HG03039 (cell line): ENCODE results near the gene LRMDA.

Experiments
- ATAC-seq: cut with Tn5 transposase; IDR thresholded peaks from one replicate; pipeline ENCODE4 v1.9.1; 2021; ENCODE audit warnings: mild to moderate bottlenecking, moderate library complexity; ENCODE audit not compliant: unreplicated experiment

The LRMDA gene

GRCh38 chr10:76331742-76332141 lies 900.3 kb downstream of the LRMDA start:
- ATAC-seq, result no peak

- ATAC-seq, result no peak
Observed at GRCh38 chr10:76333326-76333725, 901.9 kb downstream of the LRMDA start.

- no peak for ATAC-seq
Observed at GRCh38 chr10:76333796-76334195, 902.4 kb downstream of the LRMDA start.

DNA sequence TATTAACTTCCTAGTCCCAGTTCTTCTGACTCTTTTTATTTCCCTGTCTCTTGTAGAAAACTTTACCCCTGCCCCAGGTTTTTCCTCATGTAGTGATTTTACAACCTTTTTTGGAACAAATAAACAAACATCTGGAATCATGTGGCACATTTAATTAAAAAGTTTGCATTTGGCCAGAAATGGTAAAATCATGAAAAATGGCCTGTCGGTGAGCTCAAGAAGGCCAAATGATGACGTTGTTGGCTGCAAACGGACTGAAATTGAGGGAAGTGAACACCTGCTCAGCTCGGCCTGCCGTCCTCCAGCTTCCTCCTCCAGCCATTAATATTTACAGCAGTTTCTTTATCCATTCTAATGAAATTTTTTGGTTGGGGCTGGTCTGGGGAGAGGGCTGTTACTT lies 902.8 kb downstream of the LRMDA start:
- no peak for ATAC-seq

GRCh38 chr10:76336213-76336963 lies 905.0 kb downstream of the LRMDA start:
- no peak for ATAC-seq

DNA sequence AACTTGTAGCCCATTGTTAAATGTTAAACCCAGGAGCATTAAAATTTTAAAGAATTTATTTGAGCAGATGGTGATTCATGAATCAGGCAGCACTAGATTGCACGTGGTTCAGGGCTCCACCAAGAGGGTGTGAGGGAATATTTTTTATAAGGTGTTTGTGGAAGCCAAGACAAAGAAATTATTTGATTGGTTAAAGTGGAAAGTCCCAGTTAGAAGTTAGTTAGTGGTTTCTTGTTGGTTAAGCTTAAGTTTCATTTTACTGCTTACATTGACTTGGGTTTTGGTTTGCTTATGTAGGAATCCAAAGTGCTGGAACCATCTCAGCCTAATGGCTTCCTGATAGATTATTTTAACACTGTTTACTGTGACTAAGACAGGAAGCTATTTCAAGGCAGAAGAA lies 906.2 kb downstream of the LRMDA start:
- ATAC-seq, result no peak

DNA sequence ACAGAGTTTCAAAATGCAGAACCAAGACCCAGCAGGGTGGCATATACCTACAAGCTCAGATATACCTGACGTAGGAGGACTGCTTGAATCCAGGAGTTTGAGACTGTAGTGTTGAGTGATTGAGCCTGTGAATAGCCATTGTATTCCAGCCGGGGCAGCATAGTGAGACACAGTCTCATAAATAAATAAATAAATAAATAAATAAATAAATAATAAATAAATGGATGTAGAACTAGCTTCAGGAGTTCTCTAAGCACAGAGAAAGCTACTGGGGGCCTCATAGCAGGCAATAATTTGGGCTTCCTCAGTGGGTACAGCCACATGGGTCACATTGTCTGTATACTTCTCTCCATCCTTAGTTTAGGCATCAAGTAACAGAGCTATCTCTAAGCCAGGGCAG lies 906.8 kb downstream of the LRMDA start:
- ATAC-seq, result no peak

- ATAC-seq, result no peak
Observed at GRCh38 chr10:76341740-76342139, 910.3 kb downstream of the LRMDA start.

GRCh38 chr10:76342996-76343395 lies 911.6 kb downstream of the LRMDA start:
- ATAC-seq, result no peak

GRCh38 chr10:76347832-76348231 lies 916.4 kb downstream of the LRMDA start:
- no peak for ATAC-seq

GRCh38 chr10:76350583-76350982 lies 919.2 kb downstream of the LRMDA start:
- ATAC-seq, result no peak

- ATAC-seq, result no peak
Observed at GRCh38 chr10:76352300-76352699, 920.9 kb downstream of the LRMDA start.

- ATAC-seq, result no peak
Observed at GRCh38 chr10:76353237-76353851, 921.9 kb downstream of the LRMDA start.

DNA sequence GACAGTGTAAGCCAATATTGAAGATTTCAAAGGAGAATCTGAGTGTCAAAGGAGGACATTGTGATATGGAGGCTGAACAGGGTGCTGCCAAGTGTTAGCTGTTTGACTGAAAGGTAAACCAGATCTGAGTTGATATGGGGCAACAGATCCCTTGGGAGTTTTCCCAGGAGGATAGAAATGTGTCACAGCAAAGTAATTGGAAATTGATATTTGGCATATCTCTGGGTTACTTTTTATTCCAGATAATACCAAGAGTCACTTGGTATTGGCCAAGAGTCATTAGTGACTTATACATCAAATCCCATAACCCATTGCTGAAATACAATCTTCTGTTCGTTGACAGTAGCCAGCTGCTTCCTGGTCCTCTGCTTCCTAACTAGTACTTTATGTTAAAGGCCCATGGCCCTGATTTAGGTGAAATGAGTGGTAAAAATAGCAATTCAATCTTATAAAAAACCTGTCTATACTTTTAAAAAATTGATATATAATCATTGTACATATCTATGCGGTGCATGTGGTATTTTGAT lies 922.9 kb downstream of the LRMDA start:
- no peak for ATAC-seq

DNA sequence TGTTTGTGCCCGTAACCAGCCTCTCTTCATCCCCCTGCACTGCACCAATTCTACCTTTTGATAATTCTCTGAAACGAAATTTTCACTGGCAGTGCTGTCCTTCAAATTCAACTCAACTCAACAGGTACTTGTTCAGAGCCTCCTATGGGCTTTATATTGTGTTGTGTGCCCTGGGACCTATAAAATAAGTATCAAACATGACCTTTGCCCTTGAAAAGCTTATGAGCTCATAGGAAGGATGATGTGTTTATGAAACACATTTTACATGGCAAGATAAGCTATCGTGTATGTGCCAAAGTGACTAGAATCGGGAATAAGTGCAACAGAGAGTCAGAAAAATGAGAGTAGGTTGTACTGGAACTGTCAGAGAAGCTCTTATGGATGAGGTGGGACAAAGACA lies 923.5 kb downstream of the LRMDA start:
- no peak for ATAC-seq

- ATAC-seq, result no peak
Observed at GRCh38 chr10:76356557-76356956, 925.1 kb downstream of the LRMDA start.

DNA sequence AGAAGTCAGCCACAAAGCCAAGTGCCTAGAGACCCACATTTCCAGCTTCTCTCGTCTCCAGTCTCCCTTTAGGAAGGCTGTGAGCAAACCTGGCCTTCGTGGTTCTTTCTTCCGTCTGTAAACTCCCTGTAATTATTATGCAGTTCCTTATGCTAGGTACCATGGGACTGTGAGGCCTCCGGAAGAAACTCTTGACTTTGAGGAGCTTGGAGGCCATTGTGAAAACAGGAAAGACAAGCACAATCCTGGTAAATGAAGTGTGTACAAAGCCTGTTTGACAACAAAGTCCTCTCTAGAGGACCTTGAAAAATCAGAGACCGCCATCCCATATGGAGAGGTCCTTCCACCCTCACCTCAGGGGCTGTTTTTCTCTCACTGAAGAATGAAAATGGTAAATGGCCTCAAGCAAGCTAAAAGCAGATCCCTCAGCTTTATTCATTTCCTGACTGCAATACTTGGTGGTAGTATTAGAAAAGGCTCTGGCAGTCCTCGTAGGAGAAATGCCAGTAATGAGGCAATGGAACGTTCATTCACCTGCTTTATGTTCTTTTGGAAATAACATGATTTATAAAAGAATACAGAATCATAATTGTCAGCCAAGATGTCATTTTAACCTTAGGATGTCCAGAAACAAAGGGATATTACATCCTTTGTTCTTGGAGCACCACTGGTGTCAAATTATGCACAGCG lies 926.4 kb downstream of the LRMDA start:
- no peak for ATAC-seq

DNA sequence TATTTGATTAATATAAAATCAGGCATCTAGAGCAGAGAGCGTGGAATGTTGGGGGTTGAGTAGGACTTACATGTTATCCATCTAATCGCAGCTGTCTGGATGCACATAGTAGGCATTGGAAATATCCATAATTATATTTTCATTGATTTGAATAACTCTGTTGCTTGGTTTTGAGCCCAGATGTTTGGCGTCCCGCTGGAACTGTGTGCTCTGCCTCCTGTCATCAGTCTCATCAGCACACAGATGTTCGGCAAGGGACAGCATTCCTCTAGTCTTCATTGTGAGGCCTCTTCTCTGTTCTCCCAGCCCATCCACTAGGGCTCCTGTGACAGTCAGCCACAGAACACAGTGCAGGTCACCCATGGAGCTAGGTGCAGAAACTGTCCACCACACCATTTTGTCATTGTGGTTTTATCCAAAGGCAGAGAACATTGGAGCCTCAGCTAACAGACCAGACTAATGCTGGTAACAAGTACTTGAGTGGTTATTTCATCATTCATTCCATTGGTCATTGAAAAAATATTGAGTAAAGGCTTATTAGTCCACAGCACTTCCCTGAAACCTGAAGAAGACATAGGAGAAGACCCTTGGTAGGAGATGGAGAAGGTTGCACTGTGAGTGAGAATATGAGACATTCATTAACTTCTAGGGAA lies 927.4 kb downstream of the LRMDA start:
- ATAC-seq, result no peak

- ATAC-seq, result no peak
Observed at GRCh38 chr10:76375761-76376160, 944.3 kb downstream of the LRMDA start.

DNA sequence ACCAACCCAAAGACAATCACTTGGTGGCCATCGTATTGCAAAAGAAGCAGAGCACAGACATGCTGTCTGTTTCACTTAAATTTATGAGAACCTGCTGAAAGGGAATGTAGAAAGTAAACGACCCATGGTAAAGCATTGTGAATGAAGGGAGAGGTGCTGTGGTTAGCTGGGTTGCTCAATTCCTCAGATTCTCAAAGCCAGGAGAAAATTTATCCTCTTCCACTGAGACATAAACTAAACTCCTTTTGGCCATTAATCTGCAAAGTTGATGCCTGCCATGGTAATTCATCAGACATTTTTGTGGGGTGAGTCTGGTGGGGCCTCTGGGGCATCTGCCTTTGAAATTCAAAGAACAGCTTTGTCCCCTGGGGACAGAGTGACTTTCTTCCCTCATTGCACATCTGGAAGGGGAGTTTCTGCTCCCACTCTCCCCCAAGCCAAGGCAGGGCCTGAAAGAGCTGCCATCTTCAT lies 951.0 kb downstream of the LRMDA start:
- ATAC-seq, result no peak

DNA sequence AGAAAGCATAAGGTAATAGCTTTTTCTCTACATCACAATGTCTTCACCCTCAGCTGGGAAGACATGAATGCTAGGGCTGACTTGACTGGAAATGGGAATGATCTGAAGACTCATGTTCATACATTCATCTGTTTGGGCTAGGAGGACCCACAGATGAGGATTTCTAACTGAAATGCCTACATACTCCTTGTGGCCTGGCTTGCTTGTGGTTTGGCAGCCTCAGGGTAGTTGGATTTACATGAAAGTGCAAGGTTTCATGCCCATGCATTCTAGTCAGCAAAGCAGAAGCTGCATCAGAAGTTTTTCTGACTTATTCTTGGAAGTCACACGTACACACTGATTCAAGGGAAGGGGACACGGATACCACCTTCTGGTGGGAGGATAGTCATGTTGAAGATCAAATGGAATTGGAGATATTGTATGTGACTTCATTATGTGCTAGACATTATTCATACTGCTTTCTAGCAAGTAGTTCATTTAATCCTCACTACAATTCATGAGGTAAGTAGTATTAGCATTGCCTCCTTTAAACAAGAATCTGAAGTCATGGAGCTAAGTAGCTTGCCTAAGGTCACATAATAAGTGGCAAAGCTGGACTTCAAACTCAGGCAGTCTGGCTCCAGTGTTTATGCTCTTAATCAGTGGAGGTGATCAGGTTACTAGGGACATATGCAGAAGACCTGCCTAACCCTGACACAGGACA lies 957.0 kb downstream of the LRMDA start:
- ATAC-seq, result no peak
